Right hindlimb (tissue), 1 donor: Measurements from ENCODE around the gene CMSS1.
"Not testable (repeated sequence)": the region's sequence is repeated elsewhere in the genome, so short reads cannot be mapped to it uniquely, and the experiment has no call there.

ENCODE experiments used
- DNase-seq: peaks from one replicate; pipeline ENCODE4 v3.0.0-alpha.2; 2018

The CMSS1 gene

GRCh38 chr3:100198579-100199269 lies 381.1 kb downstream of the CMSS1 start:
- no peak for DNase-seq

- DNase-seq, result no peak
Measured at GRCh38 chr3:100205171-100205570, 387.5 kb downstream of the CMSS1 start.

- no peak for DNase-seq
Measured at GRCh38 chr3:100206687-100207086, 389.0 kb downstream of the CMSS1 start.

DNA sequence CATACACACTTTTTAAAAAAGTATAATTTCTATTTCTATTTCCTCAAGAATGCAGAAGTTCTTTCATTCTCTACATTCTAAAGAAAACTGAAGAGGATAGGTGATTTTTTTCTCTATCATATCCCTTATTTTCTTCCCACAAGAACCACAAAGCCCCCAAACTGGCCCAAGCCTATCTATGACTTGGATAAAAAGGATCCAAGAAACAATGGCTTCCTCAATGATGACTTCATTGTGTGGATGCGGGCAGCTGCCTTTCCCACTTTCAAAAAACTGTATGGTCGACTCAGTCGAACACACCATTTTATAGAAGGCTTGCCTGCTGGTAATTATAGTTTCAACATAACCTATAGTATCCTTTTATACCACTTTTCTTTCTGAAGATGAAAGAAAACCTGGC lies 390.2 kb downstream of the CMSS1 start:
- no peak for DNase-seq

DNA sequence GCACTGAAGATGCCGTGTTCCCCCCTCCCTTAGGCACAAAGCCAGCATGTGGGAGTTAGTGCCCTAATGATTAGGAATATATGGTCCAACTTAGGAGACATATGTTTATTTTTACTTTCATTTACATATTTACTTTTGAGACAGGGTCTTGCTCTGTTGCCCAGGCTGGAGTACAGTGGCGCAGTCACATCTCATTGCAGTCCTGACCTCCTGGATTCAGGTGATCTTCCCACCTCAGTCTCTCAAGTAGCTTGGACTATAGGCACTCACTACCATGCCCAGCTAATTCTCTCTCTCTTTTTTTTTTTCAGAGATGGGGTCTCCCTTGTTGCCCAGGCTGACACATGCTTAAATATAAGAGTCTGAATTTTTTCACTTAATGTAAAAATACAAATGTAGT lies 391.5 kb downstream of the CMSS1 start:
- no peak for DNase-seq

GRCh38 chr3:100209948-100210771 lies 392.5 kb downstream of the CMSS1 start:
- no peak for DNase-seq

GRCh38 chr3:100210772-100211135 lies 393.1 kb downstream of the CMSS1 start:
- DNase-seq, result peak; percentile 57

DNA sequence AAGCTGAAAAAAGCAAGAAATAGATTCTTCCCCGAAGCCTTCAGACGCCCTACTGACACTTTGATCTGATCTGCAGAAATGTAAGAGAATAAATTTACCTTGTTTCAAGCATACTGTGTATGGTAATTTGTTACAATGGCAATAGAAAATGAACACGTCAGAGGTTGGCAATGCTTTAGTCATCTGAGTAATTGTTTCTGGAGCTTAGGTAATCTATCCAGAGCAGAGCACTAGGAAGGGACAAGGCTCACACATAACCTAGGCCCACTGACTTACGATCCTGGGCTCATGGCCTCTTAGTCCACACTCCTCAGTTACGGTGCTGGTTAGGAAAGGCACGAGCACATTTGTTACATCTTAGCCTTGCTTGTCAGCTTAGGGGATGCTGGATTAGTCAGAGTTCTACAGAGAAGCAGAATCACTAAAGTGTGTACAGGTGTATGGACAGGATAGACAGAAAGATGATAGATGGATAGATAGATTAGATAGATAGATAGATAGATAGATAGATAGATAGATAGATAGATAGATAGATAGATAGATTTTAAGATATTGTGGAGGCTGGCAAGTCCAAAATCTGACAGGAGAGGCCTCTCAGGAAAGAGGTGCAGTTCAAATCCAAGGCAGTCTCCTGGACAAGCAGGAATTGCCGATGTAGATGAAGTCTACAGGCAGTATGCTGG lies 396.4 kb downstream of the CMSS1 start:
- no peak for DNase-seq

- DNase-seq, result no peak
Measured at GRCh38 chr3:100214574-100214964, 396.9 kb downstream of the CMSS1 start.

- no peak for DNase-seq
Measured at GRCh38 chr3:100216713-100217112, 399.1 kb downstream of the CMSS1 start.

- no peak for DNase-seq
Measured at GRCh38 chr3:100221159-100221558, 403.5 kb downstream of the CMSS1 start.

- no peak for DNase-seq
Measured at GRCh38 chr3:100225193-100225592, 407.5 kb downstream of the CMSS1 start.

DNA sequence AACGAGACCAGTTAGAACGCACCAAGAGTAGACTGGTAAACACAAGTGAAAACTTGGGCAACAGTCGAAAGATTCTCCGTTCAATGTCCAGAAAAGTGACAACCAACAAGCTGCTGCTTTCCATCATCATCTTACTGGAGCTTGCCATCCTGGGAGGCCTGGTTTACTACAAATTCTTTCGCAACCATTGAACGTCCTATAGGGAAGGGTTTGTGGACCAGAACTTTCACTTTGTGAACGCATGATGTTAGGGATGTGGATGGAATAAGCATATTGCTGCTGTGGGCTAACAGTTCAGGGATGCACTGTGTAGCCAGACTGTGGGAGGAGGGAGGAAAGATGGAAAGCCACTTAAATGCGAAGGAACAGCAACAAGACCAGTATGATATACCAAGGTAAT lies 408.2 kb downstream of the CMSS1 start:
- no peak for DNase-seq

GRCh38 chr3:100226712-100227429 lies 409.2 kb downstream of the CMSS1 start:
- DNase-seq, result no peak

GRCh38 chr3:100227511-100227921 lies 409.9 kb downstream of the CMSS1 start:
- DNase-seq, result peak; percentile 58

DNA sequence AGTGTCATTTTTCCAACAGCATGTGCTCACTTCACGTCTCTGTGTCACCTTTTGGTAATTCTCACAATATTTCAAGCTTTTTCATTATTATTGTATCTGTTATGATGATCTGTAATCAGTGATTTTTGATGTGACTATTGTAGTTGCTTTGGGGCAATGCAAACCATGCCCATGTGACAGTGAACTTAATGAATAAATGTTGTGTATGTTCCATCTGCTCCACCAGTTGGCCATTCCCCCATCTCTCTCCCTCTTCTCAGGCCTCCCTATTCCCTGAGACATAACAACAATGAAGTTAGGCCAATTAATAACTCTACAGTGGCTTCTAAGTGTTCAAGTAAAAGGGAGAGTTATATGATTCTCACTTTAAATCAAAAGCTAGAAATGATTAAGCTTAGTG lies 410.6 kb downstream of the CMSS1 start:
- no peak for DNase-seq

- DNase-seq, result not testable (repeated sequence)
Measured at GRCh38 chr3:100229188-100229587, 411.5 kb downstream of the CMSS1 start.

GRCh38 chr3:100230710-100231109 lies 413.0 kb downstream of the CMSS1 start:
- no peak for DNase-seq
